Endothelial cell (in vitro differentiated cells): ENCODE results near the gene SCD5. TPM values are rescaled to one million over a fixed set of nuclear protein-coding genes. Genes with fewer than 3 reads are reported as not detected.

ENCODE experiments used
- DNase-seq: peaks from one replicate; pipeline ENCODE4 v3.0.0; 2021; ENCODE audit warnings: low spot score
- H3K27ac Mint-ChIP-seq: one replicate; pipeline ENCODE4 v1.8.0; 2021; ENCODE audit warnings: mixed read lengths, inconsistent platforms; ENCODE audit not compliant: unreplicated experiment
- H3K27me3 Mint-ChIP-seq: one replicate; pipeline ENCODE4 v1.8.0; 2021; ENCODE audit warnings: mild to moderate bottlenecking, moderate library complexity, mixed read lengths, inconsistent platforms; ENCODE audit not compliant: unreplicated experiment
- H3K36me3 Mint-ChIP-seq: one replicate; pipeline ENCODE4 v1.8.0; 2021; ENCODE audit warnings: mild to moderate bottlenecking, low read depth, mixed read lengths, inconsistent platforms; ENCODE audit not compliant: unreplicated experiment
- H3K4me1 Mint-ChIP-seq: one replicate; pipeline ENCODE4 v1.8.0; 2021; ENCODE audit warnings: mild to moderate bottlenecking, mixed read lengths, inconsistent platforms; ENCODE audit not compliant: unreplicated experiment
- H3K4me3 Mint-ChIP-seq: one replicate; pipeline ENCODE4 v1.8.0; 2021; ENCODE audit warnings: mild to moderate bottlenecking, mixed read lengths, inconsistent platforms; ENCODE audit not compliant: unreplicated experiment
- H3K9me3 Mint-ChIP-seq: one replicate; pipeline ENCODE4 v1.8.0; 2021; ENCODE audit warnings: mixed read lengths, inconsistent platforms; ENCODE audit not compliant: unreplicated experiment
- total RNA-seq: library from RNA; stranded (reverse); fragmentation: NEBNext Ultra II Directional; extraction: Animal tissue kit (Norgen Biotek cat#: 25700); gene quantifications from one replicate; pipeline ENCODE4 v1.2.1, GENCODE V29; 2021; ENCODE audit not compliant: unreplicated experiment
- TF ChIP-seq, protein P1 (sequence below): fragments of 200-600 bp; sonication (generic); IDR thresholded peaks from one replicate; pipeline ENCODE4 v1.5.0; 2021; ENCODE audit warnings: antibody characterized with exemption; ENCODE audit not compliant: unreplicated experiment

The SCD5 gene
- total RNA-seq, 1 donor from 2014 or later = 0.38 TPM

DNA sequence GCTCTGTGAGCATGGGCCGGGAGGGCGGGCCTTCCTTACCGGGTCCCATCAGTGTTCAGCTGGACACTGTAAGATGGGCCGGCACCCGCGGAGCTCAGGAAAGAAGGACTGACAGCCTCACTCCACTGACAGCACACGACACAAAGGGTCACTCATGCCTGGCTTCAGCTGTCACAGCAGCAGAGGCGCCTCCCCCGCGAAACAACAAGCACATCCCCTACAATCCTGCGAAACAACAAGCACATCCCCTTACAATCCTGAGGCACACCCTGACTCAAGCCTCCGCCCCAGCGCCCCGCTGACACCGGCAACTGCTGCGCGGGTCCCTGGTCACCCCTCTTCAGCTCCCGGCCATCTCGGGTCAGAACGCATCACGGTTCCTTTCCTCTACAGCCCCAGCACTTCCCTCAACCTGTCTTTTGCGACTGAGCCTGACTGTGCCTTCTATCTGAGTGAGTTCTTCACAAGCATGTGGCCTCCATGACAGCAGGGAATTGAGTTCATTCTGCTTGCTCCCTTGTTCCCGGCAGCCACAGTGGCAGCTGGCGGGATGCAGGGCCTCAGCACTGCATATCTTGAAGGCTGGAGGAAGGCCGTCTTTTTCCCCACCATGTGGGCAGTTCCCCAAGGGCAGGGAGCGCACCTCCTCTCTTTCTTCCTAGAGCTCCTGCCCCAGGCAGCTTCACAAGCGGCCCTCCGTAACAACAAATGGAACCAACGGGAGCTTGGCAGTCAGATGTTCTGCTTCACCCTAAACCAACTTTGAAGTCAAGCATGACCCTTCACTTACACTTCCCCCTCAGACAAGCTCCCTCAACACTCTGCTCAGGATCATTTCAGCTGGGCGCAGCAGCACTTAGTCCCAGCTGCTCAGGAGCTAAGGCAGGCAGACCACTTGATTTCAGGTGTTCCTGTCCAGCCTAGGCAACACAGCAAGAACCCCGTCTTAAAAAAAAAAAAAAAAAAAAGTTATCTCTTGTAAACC is 39.6 kb downstream of the SCD5 start:
- no peaks in the 10 kb centered on the region for H3K36me3 Mint-ChIP-seq
- H3K27me3 Mint-ChIP-seq = peaks cover 7% of the 10 kb centered on the region
- no peak overlapping the region for H3K27ac Mint-ChIP-seq
- no peaks in the 10 kb centered on the region for H3K9me3 Mint-ChIP-seq
- TF ChIP-seq, protein P1, sequence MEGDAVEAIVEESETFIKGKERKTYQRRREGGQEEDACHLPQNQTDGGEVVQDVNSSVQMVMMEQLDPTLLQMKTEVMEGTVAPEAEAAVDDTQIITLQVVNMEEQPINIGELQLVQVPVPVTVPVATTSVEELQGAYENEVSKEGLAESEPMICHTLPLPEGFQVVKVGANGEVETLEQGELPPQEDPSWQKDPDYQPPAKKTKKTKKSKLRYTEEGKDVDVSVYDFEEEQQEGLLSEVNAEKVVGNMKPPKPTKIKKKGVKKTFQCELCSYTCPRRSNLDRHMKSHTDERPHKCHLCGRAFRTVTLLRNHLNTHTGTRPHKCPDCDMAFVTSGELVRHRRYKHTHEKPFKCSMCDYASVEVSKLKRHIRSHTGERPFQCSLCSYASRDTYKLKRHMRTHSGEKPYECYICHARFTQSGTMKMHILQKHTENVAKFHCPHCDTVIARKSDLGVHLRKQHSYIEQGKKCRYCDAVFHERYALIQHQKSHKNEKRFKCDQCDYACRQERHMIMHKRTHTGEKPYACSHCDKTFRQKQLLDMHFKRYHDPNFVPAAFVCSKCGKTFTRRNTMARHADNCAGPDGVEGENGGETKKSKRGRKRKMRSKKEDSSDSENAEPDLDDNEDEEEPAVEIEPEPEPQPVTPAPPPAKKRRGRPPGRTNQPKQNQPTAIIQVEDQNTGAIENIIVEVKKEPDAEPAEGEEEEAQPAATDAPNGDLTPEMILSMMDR = no peak
- DNase-seq = no peak
- no peak overlapping the region for H3K4me3 Mint-ChIP-seq
- H3K4me1 Mint-ChIP-seq = no peaks in the 10 kb centered on the region

DNA sequence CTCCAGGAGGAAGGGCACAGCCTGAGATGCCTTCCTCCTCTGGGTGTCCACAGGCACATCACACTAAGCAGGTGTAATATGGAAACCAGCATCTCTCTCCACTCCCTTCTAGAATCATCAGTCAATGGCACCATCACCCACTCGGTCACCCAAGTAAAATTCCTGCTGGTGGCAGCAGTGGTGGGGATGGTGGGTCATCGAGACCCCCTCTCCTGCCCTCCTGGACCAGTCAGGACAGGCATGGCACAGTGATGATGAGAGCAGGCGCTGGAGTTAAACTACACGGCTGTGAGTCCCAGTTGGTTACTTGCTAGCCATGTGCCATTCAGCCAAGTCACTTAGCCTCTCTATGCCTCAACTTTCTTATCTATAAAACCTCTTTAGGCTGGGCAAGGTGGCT is 42.5 kb downstream of the SCD5 start:
- no peak for DNase-seq
- TF ChIP-seq, protein P1 = no peak
- Mint-ChIP-seq H3K4me1 (no peaks in the 10 kb centered on the region), H3K36me3 (no peaks in the 10 kb centered on the region), H3K27ac (no peak overlapping the region), H3K9me3 (no peaks in the 10 kb centered on the region), H3K27me3 (peaks cover 10% of the 10 kb centered on the region), H3K4me3 (no peak overlapping the region)

DNA sequence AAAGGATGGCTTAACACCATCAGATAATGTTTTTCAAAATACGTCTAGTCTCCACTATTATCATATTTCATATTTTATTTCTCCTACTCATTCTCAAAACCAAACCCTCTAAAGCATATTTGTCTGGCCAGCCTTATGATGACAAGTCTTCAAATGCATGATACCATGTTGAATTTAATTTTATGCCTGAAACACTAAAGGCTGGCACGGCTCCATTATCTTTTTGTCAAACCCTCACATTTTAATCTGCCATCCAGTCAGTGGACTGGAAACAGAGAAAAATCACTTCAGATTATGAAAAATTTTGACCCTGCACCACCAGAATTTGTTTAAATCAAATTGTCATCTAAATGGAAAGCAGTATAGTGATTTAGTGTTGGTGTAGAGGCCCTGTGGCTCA is 42.9 kb downstream of the SCD5 start:
- H3K9me3 Mint-ChIP-seq = no peaks in the 10 kb centered on the region
- no peaks in the 10 kb centered on the region for H3K4me1 Mint-ChIP-seq
- H3K27ac Mint-ChIP-seq = no peak overlapping the region
- H3K4me3 Mint-ChIP-seq = no peak overlapping the region
- no peaks in the 10 kb centered on the region for H3K36me3 Mint-ChIP-seq
- DNase-seq = no peak
- H3K27me3 Mint-ChIP-seq = peaks cover 10% of the 10 kb centered on the region
- TF ChIP-seq, protein P1 = no peak

DNA sequence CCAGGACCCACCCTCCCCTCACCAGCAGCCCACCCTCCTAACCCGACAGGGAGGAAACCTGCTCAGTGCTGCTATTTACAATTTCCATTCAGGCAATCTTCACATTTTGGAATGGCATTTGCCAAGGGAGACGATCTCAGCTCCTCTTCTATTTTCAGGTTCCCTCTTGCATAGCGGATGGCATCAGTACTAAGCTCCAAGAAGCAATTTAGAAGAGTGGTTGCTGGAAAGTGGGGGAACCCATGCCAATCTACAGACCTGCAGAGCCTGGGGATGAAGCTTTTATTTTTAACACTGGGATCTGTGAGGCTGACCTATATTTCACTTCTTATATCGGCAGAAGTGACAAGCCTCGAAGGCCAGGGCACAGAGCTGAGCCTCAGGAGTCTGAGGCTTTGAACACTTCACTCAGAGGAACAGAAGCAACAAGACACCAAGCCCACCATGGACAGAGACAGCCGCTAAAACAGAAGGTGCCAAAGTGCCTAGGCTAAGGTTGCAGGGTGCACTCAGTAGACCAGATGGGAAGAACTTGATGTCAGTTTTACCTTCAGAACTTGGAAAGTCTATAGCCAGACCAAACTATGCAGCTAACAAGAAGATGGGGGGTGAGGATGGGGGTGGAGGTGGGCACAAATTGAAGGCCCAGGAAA is 44.0 kb downstream of the SCD5 start:
- TF ChIP-seq, protein P1 = no peak
- no peak for DNase-seq
- Mint-ChIP-seq H3K4me1 (no peaks in the 10 kb centered on the region), H3K27me3 (peaks cover 4% of the 10 kb centered on the region), H3K9me3 (no peaks in the 10 kb centered on the region), H3K27ac (no peak overlapping the region), H3K36me3 (no peaks in the 10 kb centered on the region), H3K4me3 (no peak overlapping the region)
